HepG2 (cell line): Measurements from ENCODE around the gene FAT1. TPM values are rescaled to one million over a fixed set of nuclear protein-coding genes. Genes with fewer than 3 reads are reported as not detected.
"Not testable (repeated sequence)": the region's sequence is repeated elsewhere in the genome, so short reads cannot be mapped to it uniquely, and the experiment has no call there.

Experiments used
- ATAC-seq: fragments of 200-7000 bp; cut with Tn5 transposase; 3 replicates; pipeline ENCODE4 v1.9.1; 2020; ENCODE audit warnings: mild to moderate bottlenecking, moderate library complexity
- BruUV-seq: library from RNA; stranded (reverse); fragments of 400-500 nt; replicated peaks from 2 replicates; lab custom pipeline; 2021; lab: Mats Ljungman, UMichigan
- CTCF ChIA-PET: fragments of 300-600 bp; formaldehyde crosslinking; extraction: SDS; loops from one replicate; lab custom pipeline; 2021; ENCODE audit warnings: low total read pairs, inconsistent platforms, low intra/inter-chr PET ratio; lab: Yijun Ruan, JAX
- POLR2A ChIA-PET: fragments of 350-600 bp; sonication (Branson Sonifier 250); formaldehyde crosslinking; loops from one replicate; lab custom pipeline; 2020; ENCODE audit warnings: antibody characterized with exemption, inconsistent platforms; lab: Yijun Ruan, JAX
- DNase-seq: peaks from one replicate; pipeline ENCODE4 v3.0.0-alpha.2; 2015; ENCODE audit warnings: low spot score
- FAIRE-seq: peaks from 3 replicates; lab custom pipeline; 2011; peaks lifted over from hg19 to GRCh38; lab: Jason Lieb, UNC
- H2AFZ ChIP-seq: one replicate; pipeline ENCODE4 v1.6.1; 2011; ENCODE audit warnings: low read length, inconsistent platforms
- H3K27ac ChIP-seq: fragments of 300-600 bp; 3 replicates; pipeline ENCODE4 v1.8.0; 2011; ENCODE audit warnings: mixed run types, mild to moderate bottlenecking, mixed read lengths, low read length, inconsistent platforms; ENCODE audit not compliant: insufficient read depth; ENCODE audit errors: extremely low read length
- H3K27me3 ChIP-seq, 2 experiments: fragments of 200-600 bp in 1 of 2; 2 replicates in 1 of 2; 3 replicates in 1 of 2; pipeline versions ENCODE4 v1.6.0 to v1.8.0; 2011; ENCODE audit warnings: low read length in 2 of 2, mild to moderate bottlenecking in 2 of 2, moderate library complexity in 2 of 2, inconsistent platforms in 1 of 2; ENCODE audit not compliant: insufficient read depth in 2 of 2, control insufficient read depth in 1 of 2
- H3K36me3 ChIP-seq, 2 experiments: fragments of 200-600 bp in 1 of 2; replicated peaks in 1 of 2; 2 replicates in 1 of 2; 3 replicates in 1 of 2; pipeline versions ENCODE4 v1.5.1 to v1.8.0; 2011; ENCODE audit warnings: low read length in 2 of 2, inconsistent platforms in 1 of 2; ENCODE audit not compliant: insufficient read depth in 2 of 2, control insufficient read depth in 1 of 2
- H3K4me1 ChIP-seq: 2 replicates; pipeline ENCODE4 v1.5.1; 2012; ENCODE audit warnings: low read length, inconsistent platforms; ENCODE audit not compliant: insufficient read depth
- H3K4me2 ChIP-seq: 2 replicates; pipeline ENCODE4 v1.6.0; 2011; ENCODE audit warnings: low read depth, low read length, inconsistent platforms
- H3K4me3 ChIP-seq, 3 experiments: fragments of 200-600 bp in 1 of 3; sonication (generic), shearing (Covaris generic) in 1 of 3; replicated peaks in 1 of 3; 2 replicates each; pipeline ENCODE4 v1.5.1; 2011 to 2016; ENCODE audit warnings: low read length in 3 of 3, inconsistent platforms in 2 of 3, low read depth in 2 of 3, mild to moderate bottlenecking in 2 of 3, control low read depth in 1 of 3, mixed read lengths in 1 of 3; ENCODE audit not compliant: insufficient read depth in 1 of 3
- H3K79me2 ChIP-seq: one replicate; pipeline ENCODE4 v1.6.1; 2011; ENCODE audit warnings: low read length, inconsistent platforms; ENCODE audit not compliant: insufficient read depth
- H3K9ac ChIP-seq: 2 replicates; pipeline ENCODE4 v1.6.0; 2011; ENCODE audit warnings: mild to moderate bottlenecking, low read depth, low read length, inconsistent platforms; ENCODE audit not compliant: insufficient read depth
- H3K9me3 ChIP-seq: 2 replicates; pipeline ENCODE4 v1.5.1; 2012; ENCODE audit warnings: mild to moderate bottlenecking, low read length
- H4K20me1 ChIP-seq: 2 replicates; pipeline ENCODE4 v1.6.0; 2011; ENCODE audit warnings: inconsistent platforms, mild to moderate bottlenecking, low read length, moderate library complexity; ENCODE audit not compliant: insufficient read depth
- ADNP ChIP-seq: sonication (generic); formaldehyde crosslinking; IDR thresholded peaks from 2 replicates; pipeline ENCODE4 v1.4.0; 2020; ENCODE audit warnings: missing genetic modification reagents
- CAMTA2 ChIP-seq: sonication (generic); formaldehyde crosslinking; IDR thresholded peaks from 2 replicates; pipeline ENCODE4 v1.4.0; 2020; ENCODE audit warnings: mild to moderate bottlenecking, missing genetic modification reagents, borderline replicate concordance
- SPEN ChIP-seq: sonication (generic); formaldehyde crosslinking; IDR thresholded peaks from 2 replicates; pipeline ENCODE4 v1.5.1; 2020; ENCODE audit warnings: low read depth, mild to moderate bottlenecking, missing genetic modification reagents
- ZBTB7A ChIP-seq: sonication (generic); formaldehyde crosslinking; IDR thresholded peaks from 2 replicates; pipeline ENCODE4 v1.8.0; 2022; ENCODE audit warnings: mild to moderate bottlenecking, missing genetic modification reagents
- ZMYM3 ChIP-seq: sonication (generic); formaldehyde crosslinking; IDR thresholded peaks from 2 replicates; pipeline ENCODE4 v1.5.1; 2020; ENCODE audit warnings: mild to moderate bottlenecking, missing genetic modification reagents
- ZNF263 ChIP-seq: sonication (generic); formaldehyde crosslinking; IDR thresholded peaks from 2 replicates; pipeline ENCODE4 v1.4.0; 2020; ENCODE audit warnings: missing genetic modification reagents
- ZNF790 ChIP-seq: sonication (generic); formaldehyde crosslinking; IDR thresholded peaks from 2 replicates; pipeline ENCODE4 v1.8.0; 2022; ENCODE audit warnings: missing genetic modification reagents, mild to moderate bottlenecking, borderline replicate concordance
- WGBS: methylation state at CpG from one replicate; pipeline ENCODE4 v1.1.6; 2017; ENCODE audit warnings: low lambda C conversion rate; 5-methylcytosine and 5-hydroxymethylcytosine counted together
- in situ Hi-C: cut with HindIII; loops from 2 replicates; pipeline ENCODE4 v1.10.0; 2017; ENCODE audit warnings: low pct_unique_long_range_greater_than_20kb; ENCODE audit not compliant: extremely low pct_ligation_motif_present
- intact Hi-C: fragments of 100-400 bp; cut with micrococcal nuclease; formaldehyde crosslinking; loops from one replicate; pipeline ENCODE4 v1.10.0; 2022; ENCODE audit not compliant: unreplicated experiment
- polyA plus RNA-seq, 8 experiments: library from polyadenylated mRNA; depleted of rRNA in 3 of 8; stranded (reverse) in 7 of 8; unstranded in 1 of 8; fragments of >200 nt; fragmentation: Illumina TruSeq in 4 of 8; extraction: Trizol in 4 of 8; gene quantifications; 2 replicates each; pipeline versions ENCODE4 v1.2.1 to v1.2.3, GENCODE V29; 2011 to 2016; ENCODE audit warnings: low read depth in 4 of 8, missing spikeins in 1 of 8, mixed read lengths in 1 of 8; ENCODE audit not compliant: insufficient read depth in 1 of 8
- total RNA-seq, 5 experiments: library from RNA; depleted of rRNA; stranded (reverse); fragments of >200 nt; fragmentation: Illumina TruSeq; extraction: Trizol; gene quantifications; 2 replicates each; pipeline ENCODE4 v1.2.3, GENCODE V29; 2016; ENCODE audit warnings: low read depth in 1 of 5
- TF ChIP-seq, protein P1 (sequence below): sonication (generic); formaldehyde crosslinking; IDR thresholded peaks from 2 replicates; pipeline ENCODE4 v1.8.0; 2022; ENCODE audit warnings: mild to moderate bottlenecking, missing genetic modification reagents, moderate library complexity

FAT1 gene
- total and polyA plus RNA-seq, 2 of the 13 experiments (the other 11 are each of a cell fraction or from before 2014, with no cell fraction given) = 185 to 216 TPM

DNA sequence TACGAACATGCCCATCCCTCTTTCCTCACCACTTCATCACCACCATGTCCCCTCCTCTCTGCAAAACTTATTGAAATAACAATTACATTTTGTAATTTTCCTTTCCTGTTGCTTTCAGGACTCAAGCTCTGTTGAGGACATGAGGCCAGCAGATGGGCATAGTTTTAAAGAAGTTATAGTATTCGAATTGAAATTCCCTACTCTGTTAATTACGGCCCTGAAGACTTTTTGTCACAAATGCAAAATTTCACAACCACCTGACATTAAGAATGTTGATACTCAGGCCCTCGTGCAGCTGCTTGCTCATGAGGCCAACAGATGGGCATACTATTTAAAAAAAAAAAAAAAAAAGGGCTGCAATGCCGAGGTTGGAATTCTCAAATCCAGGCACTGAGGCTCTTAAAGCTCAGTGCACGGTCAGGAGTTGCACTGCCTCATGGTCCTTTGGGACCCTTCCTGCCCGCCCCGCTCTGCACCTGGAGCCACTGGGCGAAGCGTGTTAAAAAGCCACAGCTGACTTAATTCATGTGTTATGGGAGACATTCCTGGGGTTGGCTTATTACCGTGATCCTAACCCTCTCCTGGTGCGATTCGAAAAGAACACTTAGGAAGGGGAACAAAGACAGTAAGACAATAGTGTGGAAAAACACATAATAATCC, 34.2 kb upstream of the FAT1 start (continued):
- no peak for TF ChIP-seq ZNF263 (CRISPR knock-in tag)
- TF ChIP-seq CAMTA2 (CRISPR knock-in tag) = no peak
- no peak for TF ChIP-seq ZNF790 (CRISPR knock-in tag)
- TF ChIP-seq, protein P1, sequence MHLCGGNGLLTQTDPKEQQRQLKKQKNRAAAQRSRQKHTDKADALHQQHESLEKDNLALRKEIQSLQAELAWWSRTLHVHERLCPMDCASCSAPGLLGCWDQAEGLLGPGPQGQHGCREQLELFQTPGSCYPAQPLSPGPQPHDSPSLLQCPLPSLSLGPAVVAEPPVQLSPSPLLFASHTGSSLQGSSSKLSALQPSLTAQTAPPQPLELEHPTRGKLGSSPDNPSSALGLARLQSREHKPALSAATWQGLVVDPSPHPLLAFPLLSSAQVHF (CRISPR knock-in tag) = no peak

DNA sequence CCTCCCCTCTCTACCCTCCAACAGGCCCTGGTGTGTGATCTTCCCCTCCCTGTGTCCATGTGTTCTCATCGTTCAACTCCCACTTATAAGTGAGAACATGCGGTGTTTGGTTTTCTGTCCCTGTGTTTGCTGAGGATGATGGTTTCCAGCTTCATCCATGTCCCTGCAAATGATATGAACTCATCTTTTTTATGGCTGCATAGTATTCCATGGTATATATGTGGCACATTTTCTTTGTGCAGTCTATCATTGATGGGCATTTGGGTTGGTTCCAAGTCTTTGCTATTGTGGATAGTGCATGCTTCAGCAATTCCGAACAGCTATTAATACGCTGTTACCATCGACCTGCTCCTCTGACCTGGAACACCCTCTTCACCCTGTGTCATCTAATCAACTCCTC, 32.9 kb upstream of the FAT1 start:
- 94% methylated on average over 5 of the region's 5 CpGs for WGBS
- H3K27me3 ChIP-seq, H3K4me3 ChIP-seq, H4K20me1 ChIP-seq, H3K9ac ChIP-seq, DNase-seq, H3K79me2 ChIP-seq, H2AFZ ChIP-seq, H3K9me3 ChIP-seq, H3K36me3 ChIP-seq, H3K4me2 ChIP-seq, ATAC-seq, BruUV-seq, FAIRE-seq, in situ Hi-C loops, CTCF ChIA-PET: not testable (repeated sequence)
- TF ChIP-seq ADNP (CRISPR knock-in tag) (0 out of 2 replicates have a peak, but pooled peaks have one; percentile 56), ZBTB7A (CRISPR knock-in tag) (peak; percentile 30; the same call in 1 of the 2 replicates), ZMYM3 (CRISPR knock-in tag) (peak; percentile 75), SPEN (CRISPR knock-in tag) (0 out of 2 replicates have a peak, but pooled peaks have one; percentile 9)
- peaks cover 64% of the 10 kb centered on the region for H3K4me1 ChIP-seq
- intact Hi-C loops = loop anchor here (1.0 kb wide), 1 partner anchor 28 kb away; no protein-coding TSS in a partner anchor
- POLR2A ChIA-PET = interaction anchor here (2.1 kb wide), 1 partner anchor 33 kb away, joined by 9 read pairs; the partner anchor contains the start of gene FAT1
- H3K27ac ChIP-seq = peak overlapping the region; percentile 89
